GM18502 (cell line): Measurements from ENCODE around the gene POU1F1.
A peak's percentile ranks its signal among the peaks of the same experiment; 100 is the strongest.
"Not testable (repeated sequence)": the region's sequence is repeated elsewhere in the genome, so short reads cannot be mapped to it uniquely, and the experiment has no call there.

Experiments
- ATAC-seq: cut with Tn5 transposase; IDR thresholded peaks from one replicate; pipeline ENCODE4 v1.9.1; 2021; ENCODE audit warnings: mild to moderate bottlenecking; ENCODE audit not compliant: unreplicated experiment, poor library complexity

Gene POU1F1

DNA sequence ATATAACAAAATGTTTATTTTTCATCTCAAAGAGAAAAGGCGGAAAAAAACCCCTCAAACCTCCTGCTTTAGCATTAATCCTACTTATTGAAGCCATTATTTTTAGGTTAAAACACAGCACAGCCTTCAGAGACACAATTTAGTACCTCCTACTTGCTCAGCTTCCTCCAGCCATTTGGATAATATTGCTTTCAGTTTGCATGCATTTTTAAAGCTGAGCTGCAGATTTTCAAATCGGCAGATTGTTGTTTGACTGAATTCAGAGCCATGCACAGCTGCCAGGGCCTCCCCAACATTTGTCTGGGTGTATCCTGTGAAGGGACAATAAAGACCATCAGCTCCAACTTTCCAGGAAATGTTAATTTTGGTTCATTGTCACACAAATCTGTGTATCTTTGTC lies 14.5 kb downstream of the POU1F1 start:
- no peak for ATAC-seq

GRCh38 chr3:87260270-87260669 lies 16.1 kb downstream of the POU1F1 start:
- peak; percentile 84 for ATAC-seq

DNA sequence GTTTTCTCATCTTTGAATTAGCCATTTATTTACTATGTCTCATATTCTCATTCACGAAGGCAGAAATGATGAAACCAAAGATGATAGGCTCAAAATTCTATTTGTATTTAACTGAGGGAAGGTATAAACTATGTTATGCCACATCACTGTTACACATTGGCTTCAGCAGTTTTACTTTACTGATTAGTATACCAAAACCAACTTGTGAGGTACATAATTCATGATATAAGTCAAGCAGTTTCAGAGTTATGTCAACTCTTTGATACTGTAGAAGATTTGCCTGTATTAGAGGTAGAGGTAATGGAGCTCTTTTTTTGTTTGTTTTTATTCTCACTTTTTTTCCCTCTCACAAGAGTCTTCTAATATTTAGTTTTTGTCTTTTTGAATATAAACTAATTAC lies 26.4 kb downstream of the POU1F1 start:
- ATAC-seq = no peak

DNA sequence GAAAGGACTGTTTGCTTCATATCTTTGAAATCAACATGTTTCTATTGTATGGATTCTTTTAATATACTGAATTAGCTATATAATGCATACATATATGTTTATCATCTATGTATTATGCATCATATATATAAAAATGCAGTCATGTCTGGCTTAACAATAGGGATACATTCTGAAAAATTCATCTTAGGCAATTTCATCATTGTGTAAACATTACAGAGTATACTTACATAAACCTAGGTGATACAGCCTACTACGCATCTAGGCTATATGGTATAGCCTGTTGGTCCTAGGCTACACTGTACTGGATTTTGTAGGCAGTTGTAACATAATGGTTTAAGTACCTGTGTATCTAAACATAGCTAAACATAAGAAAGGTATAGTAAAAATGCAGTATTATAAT lies 27.6 kb downstream of the POU1F1 start:
- ATAC-seq = no peak

- not testable (repeated sequence) for ATAC-seq
These were observed 28.2 kb downstream of the POU1F1 start for GRCh38 chr3:87248231-87248630.

- ATAC-seq = no peak
These were observed 29.0 kb downstream of the POU1F1 start for GRCh38 chr3:87247430-87247773.

GRCh38 chr3:87246662-87247429 lies 29.5 kb downstream of the POU1F1 start:
- ATAC-seq = no peak

- ATAC-seq = no peak
These were observed 40.3 kb downstream of the POU1F1 start for GRCh38 chr3:87236093-87236492.

DNA sequence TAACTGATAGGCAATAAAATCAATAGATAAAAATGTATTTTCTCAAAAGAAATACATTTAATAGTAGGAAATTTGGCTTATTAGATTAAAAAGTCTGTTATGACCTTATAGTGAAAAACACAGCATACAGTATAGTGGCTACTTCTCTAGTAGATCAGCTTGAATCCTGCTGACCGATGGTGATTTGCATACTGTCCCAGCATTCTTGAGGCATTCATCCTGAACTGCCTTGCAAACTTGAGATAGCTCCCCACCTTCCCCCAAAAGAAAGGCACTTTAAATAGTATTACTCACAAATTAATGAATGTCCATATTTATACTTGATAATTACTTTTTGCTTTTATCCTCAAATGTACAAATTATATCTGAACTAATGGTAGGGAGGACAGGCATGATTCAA lies 42.6 kb downstream of the POU1F1 start:
- ATAC-seq = no peak

- ATAC-seq = no peak
These were observed 47.3 kb downstream of the POU1F1 start for GRCh38 chr3:87229113-87229512.

- no peak for ATAC-seq
These were observed 48.1 kb downstream of the POU1F1 start for GRCh38 chr3:87228316-87228715.

GRCh38 chr3:87227835-87228144 lies 48.6 kb downstream of the POU1F1 start:
- ATAC-seq = peak; percentile 9

DNA sequence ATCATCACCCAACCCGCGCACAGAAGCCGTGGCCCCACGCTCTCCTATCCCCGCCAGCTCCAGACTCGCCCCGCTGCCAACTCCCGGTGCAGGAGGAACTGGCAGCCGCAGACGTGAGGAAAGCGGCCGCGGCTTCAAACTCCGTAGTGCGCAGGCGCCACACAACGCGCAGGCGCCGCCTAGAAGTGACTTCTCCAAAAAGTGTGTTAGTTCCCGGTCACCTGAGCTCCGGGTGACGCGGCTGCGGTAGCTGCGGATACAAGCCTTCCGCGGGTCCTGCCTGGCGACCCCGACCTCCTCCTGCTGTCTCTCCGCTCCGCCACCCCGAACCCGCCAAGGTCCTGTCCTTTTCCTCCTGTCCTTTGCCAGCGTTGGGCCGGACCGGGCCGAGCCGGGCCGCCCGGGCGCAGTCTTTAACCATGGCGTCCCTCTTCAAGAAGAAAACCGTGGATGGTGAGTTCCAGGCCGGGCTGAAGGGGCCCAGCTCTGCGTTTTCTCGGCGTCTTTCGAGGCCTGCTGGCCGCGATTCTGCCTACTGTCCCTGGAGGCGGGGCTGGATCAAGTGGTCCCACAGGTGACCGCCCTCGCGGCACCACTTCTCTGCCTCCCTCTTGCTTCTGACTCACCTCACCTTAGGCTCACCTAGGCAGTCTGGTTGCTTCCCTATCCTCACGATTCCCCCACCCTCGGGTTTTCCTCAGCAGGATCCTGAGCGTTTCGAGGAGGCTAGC lies 49.1 kb downstream of the POU1F1 start, which contains the start of gene CHMP2B:
Gene CHMP2B (plus strand): TSS at position 206 of the 731 bp plus-strand sequence. CDS start 214 bp downstream, at position 420.
- ATAC-seq = peak; percentile 96

- ATAC-seq = no peak
These were observed 50.7 kb downstream of the POU1F1 start for GRCh38 chr3:87225659-87226058.

DNA sequence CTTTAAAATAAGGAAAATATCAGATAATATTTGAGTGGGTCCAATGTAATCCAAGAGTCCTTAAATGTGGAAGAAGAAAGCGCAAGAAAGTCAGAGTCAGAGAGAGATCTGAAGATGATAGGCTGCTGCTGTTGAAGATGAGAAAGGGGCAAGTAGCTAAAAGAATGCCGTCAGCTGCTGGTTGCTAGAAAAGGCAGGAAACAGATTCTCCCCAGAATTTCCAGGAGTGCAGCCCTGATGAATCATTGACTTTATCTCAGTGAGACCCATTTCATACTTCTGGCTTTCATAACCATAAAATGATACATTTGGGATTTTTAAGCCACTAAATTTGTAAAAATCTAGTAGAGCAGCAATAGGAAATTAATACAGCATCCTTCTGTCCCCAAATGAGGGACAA lies 56.8 kb downstream of the POU1F1 start:
- ATAC-seq = no peak

DNA sequence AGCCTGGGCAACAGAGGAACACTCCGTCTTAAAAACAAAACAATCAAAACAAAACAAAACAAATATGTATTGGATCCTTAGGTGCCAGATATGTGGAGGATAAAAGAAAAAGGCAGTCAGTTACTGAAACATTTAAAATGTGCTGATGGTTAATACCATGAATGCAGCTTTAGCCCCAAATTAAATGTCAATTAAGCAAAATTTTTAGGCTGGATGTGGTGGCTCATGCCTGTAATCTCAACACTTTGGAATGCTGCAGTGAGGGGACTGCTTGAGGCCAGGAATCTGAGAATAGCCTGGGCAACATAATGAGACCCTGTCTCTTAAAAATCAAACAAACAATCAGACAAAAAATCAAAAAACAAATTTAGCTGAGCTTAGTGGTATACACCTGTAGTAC lies 57.8 kb downstream of the POU1F1 start:
- no peak for ATAC-seq
